Limb (tissue), 2 donors: ENCODE measurements around the gene POLD3.

ENCODE experiments used
- DNase-seq, 2 donors: peaks; one replicate each; pipeline ENCODE4 v3.0.0-alpha.2; 2016; ENCODE audit errors: extremely low spot score in 2 of 2

The POLD3 gene

GRCh38 chr11:74687237-74688023, 95.0 kb downstream of the POLD3 start:
- DNase-seq, result no peak

DNA sequence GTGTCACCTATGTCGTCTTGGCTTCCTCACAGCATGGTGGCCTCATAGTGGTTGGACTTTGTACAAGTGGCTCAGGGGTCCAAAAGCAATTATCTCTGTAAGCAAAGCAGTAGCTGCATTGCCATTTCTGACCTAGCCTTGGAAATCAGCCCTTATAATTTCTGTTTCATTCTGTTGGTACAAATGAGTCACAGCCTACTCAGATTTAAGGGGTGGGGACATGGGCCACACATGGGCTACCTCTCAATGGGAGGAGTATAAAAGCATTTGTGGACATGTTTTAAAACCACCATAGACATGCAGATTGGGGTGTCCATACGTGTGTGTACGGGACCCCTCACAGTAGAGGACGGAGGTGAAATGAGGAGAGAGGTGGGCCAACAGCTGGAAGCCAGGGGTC, 97.3 kb downstream of the POLD3 start:
- no peak for DNase-seq

DNA sequence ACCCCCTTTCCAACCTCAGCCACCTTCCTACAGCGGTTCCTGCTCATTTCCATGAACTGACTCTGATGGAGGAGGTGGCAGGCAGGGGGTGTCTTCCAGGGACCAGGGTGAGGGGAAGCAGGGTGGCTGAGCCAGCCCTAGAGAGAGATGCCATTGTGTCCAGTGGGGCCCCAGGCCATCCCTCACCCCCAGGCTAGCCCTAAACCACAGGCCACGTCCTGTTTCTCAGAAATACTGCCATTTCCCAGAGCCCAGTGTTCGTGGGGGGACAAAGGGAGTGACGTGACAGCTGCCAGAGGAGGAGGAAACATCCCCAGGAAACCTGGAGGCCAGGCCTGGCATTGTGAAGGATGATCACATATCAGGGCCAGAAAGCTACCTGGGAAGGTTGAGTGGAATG, 99.4 kb downstream of the POLD3 start:
- DNase-seq, result no peak
